Measurements from ENCODE around the gene RASA3. TPM values are rescaled to one million over a fixed set of nuclear protein-coding genes. Genes with fewer than 3 reads are reported as not detected.
"Not testable (repeated sequence)": the region's sequence is repeated elsewhere in the genome, so short reads cannot be mapped to it uniquely, and the experiment has no call there.

The RASA3 gene
- polyA plus RNA-seq, 4 donors, result 13.5 to 14.5 (median 14.2) TPM

DNA sequence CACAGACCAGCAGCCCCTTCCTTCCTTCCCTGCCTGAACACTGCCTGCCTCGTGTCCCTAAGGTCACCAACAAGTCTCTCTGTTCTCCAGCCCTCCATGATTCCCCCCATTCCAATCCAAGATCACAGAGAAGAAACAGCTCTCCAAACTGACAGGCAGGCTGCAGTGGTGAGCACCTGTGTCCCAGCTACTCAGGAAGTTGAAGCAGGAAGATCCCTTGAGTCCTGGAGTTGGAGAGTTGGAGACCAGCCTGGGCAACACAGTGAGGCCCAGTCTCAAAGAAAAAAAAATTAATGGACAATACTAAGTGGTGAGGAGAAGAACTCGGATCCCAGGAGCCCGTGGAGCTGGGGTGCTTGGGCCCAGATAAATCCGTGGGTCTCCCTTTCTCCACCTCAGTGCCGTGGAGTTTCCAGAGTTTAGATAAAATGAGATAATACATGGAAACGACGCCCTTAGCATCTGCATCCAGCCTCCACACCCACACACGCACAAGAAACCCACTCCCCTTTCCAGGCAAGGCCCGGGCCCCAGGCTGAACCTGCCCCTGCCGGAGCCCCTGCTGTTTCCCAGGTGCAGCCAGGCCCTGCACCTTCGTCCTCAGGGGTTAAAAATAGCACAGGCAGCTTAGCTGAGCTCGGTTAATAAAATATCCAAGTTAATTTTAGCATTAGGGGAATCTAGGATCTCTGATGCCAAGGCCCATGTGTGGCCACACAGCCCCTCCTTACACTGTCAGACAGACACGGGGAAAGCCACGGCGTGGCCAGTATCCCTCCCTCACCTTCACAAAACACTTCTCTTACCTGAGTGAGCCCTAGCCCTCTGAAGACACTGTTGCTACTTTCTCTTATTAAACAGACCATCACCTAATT, 4.7 kb downstream of the RASA3 start:
- DNase-seq (ENCODE audit: low read depth in 4 of 4, low spot score in 3 of 4), result no peak

DNA sequence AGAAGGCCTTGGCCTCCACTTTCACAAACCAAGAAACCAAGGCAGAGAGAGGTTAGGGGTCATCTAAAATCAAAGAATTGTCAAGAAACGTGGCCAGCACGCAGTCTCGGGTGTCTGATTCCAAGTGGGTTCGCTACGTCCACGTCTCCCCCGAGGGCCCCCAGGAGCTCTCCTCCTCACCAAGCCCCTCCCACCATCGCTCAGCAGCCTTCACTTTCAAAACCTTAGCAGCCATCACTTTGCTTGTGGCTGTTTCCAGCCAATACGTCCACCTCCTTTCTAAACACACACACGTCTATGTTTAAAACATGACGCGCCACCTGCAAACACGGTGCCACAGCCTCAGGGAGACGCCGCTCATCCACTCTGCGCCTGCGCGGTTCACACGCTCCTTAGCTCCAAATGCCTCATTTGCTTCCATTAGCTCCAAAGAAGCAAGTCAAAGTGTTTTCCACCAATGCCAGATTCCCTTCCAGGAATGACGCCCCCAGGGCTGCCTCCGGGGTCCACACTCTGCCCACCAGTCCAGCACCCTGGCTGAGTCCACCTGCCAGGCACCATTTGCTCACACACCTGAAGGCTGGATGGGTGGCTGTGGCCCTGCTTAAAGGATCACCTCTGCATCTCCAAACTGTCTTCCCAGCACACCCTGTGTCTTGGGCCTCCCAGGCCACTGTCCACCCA, 5.5 kb downstream of the RASA3 start:
- DNase-seq (ENCODE audit: low read depth in 4 of 4, low spot score in 3 of 4), result no peak

DNA sequence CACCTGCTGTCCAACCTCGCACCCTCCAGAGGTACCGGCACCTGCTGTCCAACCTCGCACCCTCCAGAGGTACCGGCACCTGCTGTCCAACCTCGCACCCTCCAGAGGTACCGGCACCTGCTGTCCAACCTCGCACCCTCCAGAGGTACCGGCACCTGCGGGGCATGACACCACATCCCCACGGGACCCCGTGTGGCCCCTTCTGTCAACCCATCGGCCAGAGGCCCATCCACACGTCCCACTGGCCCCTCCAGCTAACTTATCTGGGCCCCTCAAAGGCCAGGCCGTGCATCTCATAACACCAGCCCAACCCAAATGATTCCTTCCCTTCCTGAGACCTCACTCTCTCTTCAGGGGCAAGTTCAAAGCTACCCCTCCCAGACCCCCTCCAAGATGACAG, 6.3 kb downstream of the RASA3 start:
- not testable (repeated sequence) for DNase-seq (ENCODE audit: low read depth in 4 of 4, low spot score in 3 of 4)

DNA sequence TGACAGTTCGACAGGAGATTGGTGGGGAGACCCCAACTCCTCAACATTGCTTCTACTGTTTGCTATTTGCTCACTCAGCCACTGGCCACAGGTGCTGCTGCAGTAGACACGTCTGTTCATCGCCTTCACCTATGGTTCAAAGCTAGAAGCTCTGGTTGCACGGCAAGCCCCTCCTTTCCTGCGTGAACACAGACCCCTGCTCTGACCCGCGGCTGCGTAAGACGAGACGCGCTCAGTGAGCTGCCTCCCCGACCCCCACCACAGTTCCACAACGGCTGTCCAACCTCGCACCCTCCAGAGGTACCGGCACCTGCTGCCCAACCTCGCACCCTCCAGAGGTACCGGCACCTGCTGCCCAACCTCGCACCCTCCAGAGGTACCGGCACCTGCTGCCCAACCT, 6.8 kb downstream of the RASA3 start:
- no peak for DNase-seq (ENCODE audit: low read depth in 4 of 4, low spot score in 3 of 4)

DNA sequence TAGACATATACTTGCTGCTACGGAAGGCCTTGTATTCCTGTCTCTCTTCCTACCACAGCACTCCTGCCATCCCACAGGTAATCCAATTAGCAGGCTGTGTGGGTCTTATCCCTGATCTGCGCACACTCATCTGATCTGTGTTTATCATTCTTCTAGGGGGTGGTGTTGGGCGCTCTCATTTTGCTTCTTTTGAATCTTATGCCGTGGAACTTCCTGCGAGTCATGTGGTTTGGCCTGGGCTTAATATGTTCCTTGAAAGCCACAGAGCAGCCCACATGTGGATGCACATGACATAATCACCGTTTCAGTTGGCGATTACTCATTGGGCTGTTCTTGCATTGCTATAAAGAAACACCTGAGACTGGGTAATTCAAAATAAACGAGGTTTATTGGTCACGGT, 7.5 kb downstream of the RASA3 start:
- DNase-seq (ENCODE audit: low read depth in 4 of 4, low spot score in 3 of 4), result no peak

DNA sequence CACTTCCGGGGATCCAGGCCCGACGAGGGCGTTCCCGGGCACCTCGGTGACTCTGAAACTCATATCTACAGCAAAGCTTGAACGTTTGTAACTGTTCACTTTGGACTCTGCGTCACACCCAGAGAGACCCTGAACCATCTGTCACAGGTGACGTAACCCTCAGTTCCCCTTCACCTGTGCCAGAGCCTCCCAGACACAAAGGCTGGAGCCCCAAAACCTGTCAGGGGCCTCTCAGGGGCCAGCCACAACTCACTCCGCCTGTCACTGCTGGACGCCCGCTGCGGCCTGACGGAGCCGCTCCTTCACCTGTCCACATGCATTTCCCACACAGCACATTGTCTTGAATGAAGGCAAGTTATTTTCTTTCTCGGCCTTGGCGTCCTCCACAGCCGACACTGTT, 8.0 kb downstream of the RASA3 start:
- DNase-seq (ENCODE audit: low read depth in 4 of 4, low spot score in 3 of 4), result no peak

DNA sequence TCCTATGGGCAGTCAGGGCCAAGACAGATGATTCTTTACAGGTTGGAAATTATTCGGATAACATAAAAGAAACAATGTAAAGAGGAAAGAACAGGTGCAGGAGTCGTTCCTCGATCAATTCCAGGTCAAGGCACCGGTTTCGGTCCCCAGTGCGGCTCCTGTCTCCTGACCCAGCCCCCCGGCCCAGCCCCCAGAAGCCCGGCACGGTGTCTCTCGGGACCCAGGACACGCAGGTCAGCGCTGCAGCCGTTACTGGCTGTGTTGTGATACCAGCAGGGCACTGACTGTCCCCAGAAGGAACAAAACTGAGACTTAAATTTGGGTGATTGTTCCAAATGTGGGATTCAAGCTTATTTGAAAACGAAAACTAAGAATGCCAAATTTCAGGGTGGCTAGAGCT, 8.5 kb downstream of the RASA3 start:
- no peak for DNase-seq (ENCODE audit: low read depth in 4 of 4, low spot score in 3 of 4)

DNA sequence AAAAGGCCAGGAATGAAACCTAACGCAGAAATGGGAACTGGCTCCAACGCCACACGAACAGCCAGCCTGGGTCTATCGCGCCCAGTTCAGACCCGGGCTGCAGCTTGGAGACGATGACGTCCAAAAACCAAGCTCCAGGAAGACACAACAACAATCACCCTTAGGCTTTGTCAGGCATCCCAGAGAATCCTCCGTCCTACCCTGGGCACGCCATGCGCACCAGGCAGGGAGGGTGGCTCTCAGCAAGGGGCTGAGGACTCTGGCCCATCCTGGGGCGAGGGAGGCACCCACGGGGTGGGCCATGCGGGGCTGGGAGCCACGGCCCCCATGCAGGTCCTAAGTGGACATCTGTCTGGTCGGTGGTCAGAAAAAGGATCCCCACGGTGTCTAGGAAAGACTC, 9.0 kb downstream of the RASA3 start:
- DNase-seq (ENCODE audit: low read depth in 4 of 4, low spot score in 3 of 4), result no peak

DNA sequence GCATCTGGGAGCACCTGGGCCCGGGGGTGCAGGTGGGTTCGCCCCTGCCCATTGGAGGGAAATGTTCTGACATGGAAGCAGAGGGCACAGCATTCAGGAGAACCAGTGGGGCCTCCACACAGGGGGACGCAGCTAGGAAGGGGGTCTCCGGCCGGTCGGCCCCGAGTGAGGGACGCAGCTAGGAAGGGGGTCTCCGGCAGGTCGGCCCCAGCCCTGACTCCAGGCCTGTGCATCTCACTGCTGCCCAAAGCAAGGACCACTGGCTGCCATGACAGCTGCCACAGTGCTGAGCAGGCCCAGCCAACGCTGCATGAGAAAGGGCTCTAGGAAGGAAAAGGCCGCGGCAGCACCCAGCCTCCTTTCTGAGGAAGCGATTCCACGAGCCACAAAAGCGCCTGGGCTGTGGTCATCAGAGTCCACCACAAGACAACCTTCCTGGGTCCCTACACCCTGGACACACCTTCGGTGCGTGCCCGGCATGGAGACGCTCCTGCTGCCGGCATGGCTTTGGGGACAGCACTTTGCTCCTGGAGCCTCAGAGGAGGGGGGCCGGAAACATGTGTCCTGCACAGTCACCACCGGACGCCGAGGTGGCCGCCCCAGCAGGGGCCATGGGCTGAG, 9.7 kb downstream of the RASA3 start:
- DNase-seq (ENCODE audit: low read depth in 4 of 4, low spot score in 3 of 4), result no peak

DNA sequence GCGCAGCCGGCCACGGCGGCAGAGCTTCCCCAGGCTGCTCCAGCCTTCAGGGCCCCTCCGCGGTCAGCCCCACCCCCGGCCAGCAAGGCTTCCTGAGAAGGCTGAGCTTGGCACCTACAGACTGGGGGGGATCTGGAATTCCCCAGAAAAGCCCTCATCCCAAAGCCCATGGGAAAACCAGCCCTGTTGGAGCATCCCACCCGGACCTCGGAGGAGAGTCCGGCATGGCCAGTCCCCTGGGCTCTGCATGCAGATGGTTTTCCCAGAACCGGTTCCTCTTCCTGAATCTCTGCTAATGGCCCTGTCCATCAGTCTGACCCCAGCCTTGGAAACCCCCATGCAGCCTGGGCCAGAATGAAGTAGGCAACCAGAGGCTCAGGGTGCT, 10.3 kb downstream of the RASA3 start:
- no peak for DNase-seq (ENCODE audit: low read depth in 4 of 4, low spot score in 3 of 4)

DNA sequence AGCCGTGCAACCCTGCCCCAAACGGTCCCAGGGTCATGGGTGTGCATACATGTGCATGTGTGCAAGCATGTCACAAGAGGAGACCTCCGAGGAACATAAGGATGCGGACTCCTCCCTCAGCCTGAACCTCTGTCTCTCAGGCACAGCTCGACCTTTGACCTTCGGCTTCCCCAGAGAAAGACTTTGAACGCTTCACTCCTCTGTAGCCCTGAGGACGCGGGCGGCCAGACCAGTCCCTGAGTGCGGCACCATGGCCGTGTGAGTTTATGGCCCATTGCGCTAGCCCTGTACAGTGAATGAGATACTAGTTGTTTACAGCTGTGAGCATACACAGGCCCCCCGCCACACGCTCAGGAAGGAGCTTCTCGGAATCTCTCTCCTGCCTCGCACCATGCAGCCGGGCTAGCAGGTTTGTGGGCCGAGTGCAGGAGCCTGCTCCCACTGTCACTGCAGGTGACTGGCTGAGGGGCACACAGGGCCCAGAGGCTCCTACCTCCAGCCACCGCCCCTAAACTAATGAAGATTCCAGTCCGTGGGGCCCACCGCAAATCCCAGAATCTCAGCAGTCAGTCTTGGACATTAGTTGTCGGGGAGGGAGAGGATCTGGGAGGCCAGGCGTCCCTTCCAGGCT, 10.8 kb downstream of the RASA3 start:
- no peak for DNase-seq (ENCODE audit: low read depth in 4 of 4, low spot score in 3 of 4)

DNA sequence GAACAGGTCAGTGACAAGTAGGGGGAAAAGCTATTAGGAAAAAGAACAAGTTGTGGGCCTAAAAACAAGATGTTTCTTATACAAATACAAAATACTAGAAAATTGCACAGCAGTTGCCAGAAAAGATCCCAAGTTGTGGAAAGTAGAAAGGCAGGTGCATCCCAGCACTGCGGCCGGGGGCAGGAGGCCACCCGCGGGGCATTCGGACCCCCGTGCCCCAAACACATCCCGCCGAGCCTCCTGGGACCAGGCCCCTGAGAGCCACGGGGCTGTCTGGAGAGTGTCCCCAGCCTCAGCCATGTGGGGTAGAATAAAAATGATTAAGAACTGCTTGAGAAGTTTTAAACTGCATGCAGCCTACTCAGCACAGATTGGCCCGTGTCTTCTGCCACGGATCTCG, 11.4 kb downstream of the RASA3 start:
- DNase-seq (ENCODE audit: low read depth in 4 of 4, low spot score in 3 of 4), result no peak

DNA sequence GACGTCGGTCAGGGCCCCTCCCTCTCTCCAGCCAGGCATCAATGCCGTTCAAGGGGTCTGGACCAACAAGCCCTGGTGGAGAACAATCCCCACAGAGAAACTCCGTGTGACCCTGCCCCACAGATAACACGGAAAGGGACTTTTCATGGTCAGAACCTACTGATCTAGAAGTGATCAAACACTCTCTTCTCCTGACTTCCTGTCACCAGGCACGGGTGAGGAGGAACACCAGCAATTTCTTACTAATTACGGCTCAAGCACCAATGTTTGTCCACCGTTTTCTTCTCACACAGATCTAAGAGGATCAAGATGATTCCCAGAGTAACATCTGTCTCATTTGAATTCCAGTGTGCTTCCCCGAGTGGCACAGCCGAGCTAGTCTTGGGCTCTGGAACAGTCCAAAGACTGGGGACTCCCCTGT, 11.8 kb downstream of the RASA3 start:
- no peak for DNase-seq (ENCODE audit: low read depth in 4 of 4, low spot score in 3 of 4)

DNA sequence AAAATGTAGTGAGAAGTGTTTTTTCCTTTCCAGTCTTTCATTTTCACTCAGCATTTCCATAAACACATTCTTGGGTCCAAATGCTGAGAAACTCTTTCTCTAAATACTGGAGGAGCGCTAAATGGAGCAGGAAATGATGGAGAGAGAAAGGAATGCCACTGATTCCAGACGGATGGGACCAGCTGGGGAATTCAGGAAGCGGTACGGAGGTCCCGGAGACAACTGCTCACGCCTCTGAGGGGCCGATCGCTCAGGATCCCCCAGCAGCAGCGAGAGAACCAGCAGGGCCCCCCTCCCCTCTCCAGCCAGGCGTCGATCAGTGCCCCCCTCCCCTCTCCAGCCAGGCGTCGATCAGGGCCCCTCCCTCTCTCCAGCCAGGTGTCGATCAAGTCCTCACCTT, 13.2 kb downstream of the RASA3 start:
- peak in 2 of 4 donors; percentile 76 to 78 for DNase-seq (ENCODE audit: low read depth in 4 of 4, low spot score in 3 of 4)

DNA sequence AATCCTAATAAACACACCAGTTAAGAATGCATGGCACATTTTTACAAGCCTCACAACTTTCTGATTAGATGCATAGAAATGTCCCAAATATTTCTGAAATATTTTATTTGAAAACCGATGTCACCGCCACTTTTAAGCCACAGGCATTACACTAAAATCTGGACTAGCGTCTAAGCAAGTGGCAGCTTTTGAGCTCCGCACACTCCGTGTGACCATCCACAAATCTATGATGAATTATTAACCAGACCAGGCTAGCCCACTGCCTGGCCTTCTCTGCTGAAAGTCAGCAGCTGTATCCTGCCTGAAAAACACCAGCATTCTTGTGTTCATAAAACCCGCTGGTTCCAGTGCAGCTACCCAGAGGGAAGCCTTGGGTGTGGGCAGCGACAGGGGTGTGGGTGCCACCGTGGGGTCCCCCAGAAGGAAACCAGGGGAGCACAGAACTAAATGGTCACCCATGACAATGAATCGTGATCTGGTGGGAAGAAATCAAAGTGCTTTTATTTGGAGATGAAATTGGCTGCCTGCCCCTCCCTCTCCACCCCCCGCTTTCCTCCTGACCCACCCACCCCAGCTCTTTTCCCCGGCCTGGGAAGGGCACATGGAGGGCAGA, 13.8 kb downstream of the RASA3 start:
- DNase-seq (ENCODE audit: low read depth in 4 of 4, low spot score in 3 of 4), result no peak

DNA sequence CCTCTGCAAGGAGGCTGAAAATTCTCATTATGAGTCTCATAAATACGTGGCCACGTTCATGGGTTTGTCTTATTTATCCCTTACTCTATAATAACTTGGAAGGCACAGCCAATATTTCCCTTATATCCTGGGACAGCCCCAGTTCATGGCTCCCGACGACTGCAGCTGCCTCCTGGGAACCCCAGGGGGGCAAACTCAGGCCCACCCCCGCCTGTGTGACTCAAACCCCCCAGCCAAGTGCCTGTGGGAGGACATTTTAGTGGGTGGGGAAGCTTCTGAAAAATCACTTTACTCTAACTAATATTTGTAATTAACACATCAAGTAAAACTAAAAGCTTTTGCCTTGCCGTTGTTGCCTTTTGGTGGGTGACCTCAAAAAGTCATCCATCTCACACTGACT, 14.3 kb downstream of the RASA3 start:
- no peak for DNase-seq (ENCODE audit: low read depth in 4 of 4, low spot score in 3 of 4)

DNA sequence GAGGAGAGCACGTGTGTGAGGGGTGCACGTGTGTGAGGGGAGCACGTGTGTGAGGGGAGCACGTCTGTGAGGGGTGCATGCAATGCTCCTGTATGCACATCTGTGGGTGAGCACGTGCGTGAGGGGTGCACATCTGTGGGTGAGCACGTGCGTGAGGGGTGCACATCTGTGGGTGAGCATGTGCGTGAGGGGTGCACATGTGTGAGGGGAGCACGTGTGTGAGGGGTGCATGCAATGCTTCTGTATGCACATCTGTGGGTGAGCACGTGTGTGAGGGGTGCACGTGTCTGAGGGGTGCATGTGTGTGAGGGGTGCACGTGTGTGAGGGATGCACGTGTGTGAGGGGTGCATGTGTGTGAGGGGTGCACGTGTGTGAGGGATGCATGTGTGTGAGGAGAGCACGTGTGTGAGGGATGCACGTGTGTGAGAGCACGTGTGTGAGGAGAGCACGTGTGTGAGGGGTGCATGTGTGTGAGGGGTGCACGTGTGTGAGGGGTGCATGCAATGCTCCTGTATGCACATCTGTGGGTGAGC, 15.0 kb downstream of the RASA3 start:
- not testable (repeated sequence) for DNase-seq (ENCODE audit: low read depth in 4 of 4, low spot score in 3 of 4)

DNA sequence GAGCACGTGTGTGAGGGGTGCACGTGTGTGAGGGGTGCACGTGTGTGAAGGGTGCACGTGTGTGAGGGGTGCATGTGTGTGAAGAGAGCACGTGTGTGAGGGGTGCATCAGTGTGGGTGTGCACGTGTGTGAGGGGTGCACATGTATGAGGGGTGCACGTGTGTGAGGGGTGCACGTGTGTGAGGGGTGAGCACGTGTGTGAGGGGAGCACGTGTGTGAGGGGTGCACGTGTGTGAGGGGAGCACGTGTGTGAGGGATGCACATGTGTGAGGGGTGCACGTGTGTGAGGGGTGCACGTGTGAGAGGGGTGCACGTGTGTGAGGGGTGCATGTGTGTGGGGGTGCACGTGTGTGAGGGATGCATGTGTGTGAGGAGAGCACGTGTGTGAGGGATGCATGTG, 15.7 kb downstream of the RASA3 start:
- no peak for DNase-seq (ENCODE audit: low read depth in 4 of 4, low spot score in 3 of 4)

DNA sequence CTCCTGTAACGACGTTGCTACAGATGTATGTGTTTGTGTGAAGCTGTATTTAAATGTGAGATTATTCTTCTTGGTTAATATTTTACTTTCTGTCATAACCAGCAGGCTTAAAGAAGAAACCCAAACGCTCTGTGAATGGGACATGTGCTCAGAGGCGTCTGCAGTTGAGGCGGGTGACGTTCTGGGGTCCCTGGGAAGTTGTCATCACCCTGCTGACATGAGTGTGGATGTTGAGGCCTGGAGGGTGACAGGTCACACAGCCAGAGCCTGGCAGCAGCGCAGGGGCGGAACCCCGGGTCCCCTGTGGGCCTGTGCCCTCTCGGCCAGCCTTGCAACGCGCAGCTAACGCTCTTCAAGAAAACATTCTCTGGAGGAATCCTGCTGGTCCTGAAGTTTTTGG, 16.6 kb downstream of the RASA3 start:
- DNase-seq (ENCODE audit: low read depth in 4 of 4, low spot score in 3 of 4), result no peak

DNA sequence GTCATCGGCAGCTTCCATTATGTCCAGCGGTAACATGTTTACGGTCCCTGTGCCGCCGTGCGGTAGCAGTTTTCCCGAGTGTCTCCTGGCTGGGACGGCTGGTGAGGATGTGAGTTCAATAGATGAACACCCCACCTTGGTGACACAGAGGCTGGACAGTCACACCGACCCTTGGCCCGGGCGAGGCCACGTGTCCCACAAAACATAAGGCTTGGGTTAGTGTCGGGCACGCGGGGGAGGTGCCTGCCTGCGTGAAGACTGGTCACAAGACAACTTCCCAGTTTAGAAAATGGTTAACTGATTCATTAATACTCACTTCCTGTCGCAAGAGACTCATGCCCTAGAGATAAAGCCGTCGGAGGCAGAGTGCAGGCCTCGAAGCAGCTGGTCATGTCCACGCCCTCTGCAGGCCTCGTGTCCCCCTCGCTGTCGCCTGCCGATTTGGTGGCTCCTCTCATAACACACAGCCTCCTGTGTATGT, 17.2 kb downstream of the RASA3 start:
- no peak for DNase-seq (ENCODE audit: low read depth in 4 of 4, low spot score in 3 of 4)
